CD4-positive, alpha-beta T cell (primary cell): Measurements from ENCODE around the gene MYO1D. TPM values are rescaled to one million over a fixed set of nuclear protein-coding genes. Genes with fewer than 3 reads are reported as not detected.

ENCODE experiments used
- ATAC-seq: fragments of 200-7000 bp; cut with Tn5 transposase; one replicate; pipeline ENCODE4 v1.10.0; 2022; ENCODE audit warnings: mild to moderate bottlenecking; ENCODE audit not compliant: poor library complexity
- CTCF ChIA-PET: fragments of 350-600 bp; sonication (Branson Sonifier 250); formaldehyde crosslinking; loops from one replicate; lab custom pipeline; 2021; ENCODE audit warnings: antibody characterized with exemption, inconsistent platforms; lab: Charles Lee
- POLR2A ChIA-PET: fragments of 350-600 bp; sonication (Branson Sonifier 250); formaldehyde crosslinking; loops from one replicate; lab custom pipeline; 2021; ENCODE audit warnings: antibody characterized with exemption, inconsistent platforms; lab: Charles Lee
- DNase-seq, 14 experiments: peaks; one replicate each; pipeline ENCODE4 v3.0.0-alpha.2; 2013 to 2020; ENCODE audit warnings: mixed read lengths in 2 of 14
- H3K27ac ChIP-seq, 2 donors: one replicate each; pipeline versions ENCODE4 v1.5.1 to v1.7.0; 2013; ENCODE audit warnings: low read length in 2 of 2, low read depth in 1 of 2, mild to moderate bottlenecking in 1 of 2
- H3K27me3 ChIP-seq, 2 experiments: 1 replicate in 1 of 2; 2 replicates in 1 of 2; pipeline versions ENCODE4 v1.6.1 to v1.7.0; 2013; ENCODE audit warnings: low read length in 2 of 2, control low read depth in 1 of 2, mild to moderate bottlenecking in 1 of 2, moderate library complexity in 1 of 2; ENCODE audit not compliant: insufficient read depth in 2 of 2, control insufficient read depth in 1 of 2
- H3K36me3 ChIP-seq: one replicate; pipeline ENCODE4 v1.6.1; 2013; ENCODE audit warnings: low read length, control low read depth; ENCODE audit not compliant: insufficient read depth
- H3K4me1 ChIP-seq: one replicate; pipeline ENCODE4 v1.6.1; 2013; ENCODE audit warnings: low read length, control low read depth; ENCODE audit not compliant: insufficient read depth
- H3K4me3 ChIP-seq: one replicate; pipeline ENCODE4 v1.5.1; 2013; ENCODE audit warnings: mild to moderate bottlenecking, low read length, moderate library complexity
- H3K9me3 ChIP-seq, 2 experiments: 1 replicate in 1 of 2; 2 replicates in 1 of 2; pipeline versions ENCODE4 v1.6.1 to v1.7.0; 2013; ENCODE audit warnings: low read length in 2 of 2, mild to moderate bottlenecking in 2 of 2, control low read depth in 1 of 2, moderate library complexity in 1 of 2; ENCODE audit not compliant: control insufficient read depth in 1 of 2, insufficient read depth in 1 of 2
- H3K27ac Mint-ChIP-seq: one replicate; pipeline ENCODE4 v1.8.0; 2020; ENCODE audit warnings: mixed read lengths
- H3K27me3 Mint-ChIP-seq: one replicate; pipeline ENCODE4 v1.8.0; 2021; ENCODE audit warnings: mixed read lengths
- H3K36me3 Mint-ChIP-seq: one replicate; pipeline ENCODE4 v1.8.0; 2021; ENCODE audit warnings: low read depth, mixed read lengths
- H3K4me1 Mint-ChIP-seq: one replicate; pipeline ENCODE4 v1.8.0; 2021; ENCODE audit warnings: low read depth, mixed read lengths
- H3K4me3 Mint-ChIP-seq: one replicate; pipeline ENCODE4 v1.8.0; 2020; ENCODE audit warnings: mild to moderate bottlenecking, mixed read lengths
- H3K9me3 Mint-ChIP-seq: one replicate; pipeline ENCODE4 v1.8.0; 2020; ENCODE audit warnings: mixed read lengths
- CTCF ChIP-seq: fragments of 200-600 bp; IDR thresholded peaks from one replicate; pipeline ENCODE4 v1.8.0; 2022; ENCODE audit warnings: antibody characterized with exemption, mild to moderate bottlenecking
- intact Hi-C, 2 experiments: fragments of 100-400 bp; cut with DNase I in 1 of 2; cut with micrococcal nuclease in 1 of 2; formaldehyde crosslinking; loops; one replicate each; pipeline versions ENCODE4 v1.15.1 to v1.9.0; 2023 to 2025; cut with DNase I, micrococcal nuclease
- total RNA-seq, 174 experiments: library from RNA in 2 of 174; stranded (reverse) in 2 of 174; gene quantifications; one replicate each; pipeline ENCODE4 v1.2.3 and lab custom pipeline; 2021 to 2026

The MYO1D gene
- total RNA-seq, 2 experiments from 2014 or later: 5.8 to 6.4 TPM

GRCh38 chr17:32622540-32622939 is 254.4 kb downstream of the MYO1D start:
- no peak overlapping the region for H3K4me3 Mint-ChIP-seq
- no peaks in the 10 kb centered on the region for H3K36me3 Mint-ChIP-seq
- Histone ChIP-seq H3K27ac (no peak overlapping the region), H3K4me1 (no peaks in the 10 kb centered on the region), H3K27me3 (no peaks in the 10 kb centered on the region), H3K36me3 (no peaks in the 10 kb centered on the region), H3K4me3 (no peak overlapping the region), H3K9me3 (no peaks in the 10 kb centered on the region)
- no peak for TF ChIP-seq CTCF
- POLR2A ChIA-PET: no interaction called here
- H3K27me3 Mint-ChIP-seq: no peaks in the 10 kb centered on the region
- DNase-seq (no peak), ATAC-seq (no peak)
- intact Hi-C loops: no loop called here
- H3K27ac Mint-ChIP-seq: no peak overlapping the region
- CTCF ChIA-PET: no interaction called here
- no peaks in the 10 kb centered on the region for H3K4me1 Mint-ChIP-seq
- H3K9me3 Mint-ChIP-seq: no peaks in the 10 kb centered on the region

GRCh38 chr17:32621612-32622312 is 255.2 kb downstream of the MYO1D start:
- Mint-ChIP-seq H3K9me3 (no peaks in the 10 kb centered on the region), H3K27me3 (no peaks in the 10 kb centered on the region), H3K4me3 (no peak overlapping the region), H3K27ac (no peak overlapping the region), H3K36me3 (no peaks in the 10 kb centered on the region), H3K4me1 (no peaks in the 10 kb centered on the region)
- ChIA-PET POLR2A (no interaction called here), CTCF (no interaction called here)
- no peaks in the 10 kb centered on the region for H3K27me3 ChIP-seq
- no peak for TF ChIP-seq CTCF
- H3K27ac ChIP-seq: no peak overlapping the region
- H3K9me3 ChIP-seq: no peaks in the 10 kb centered on the region
- H3K4me1 ChIP-seq: no peaks in the 10 kb centered on the region
- ATAC-seq: no peak
- intact Hi-C loops: no loop called here
- H3K4me3 ChIP-seq: no peak overlapping the region
- no peaks in the 10 kb centered on the region for H3K36me3 ChIP-seq
- DNase-seq: no peak

DNA sequence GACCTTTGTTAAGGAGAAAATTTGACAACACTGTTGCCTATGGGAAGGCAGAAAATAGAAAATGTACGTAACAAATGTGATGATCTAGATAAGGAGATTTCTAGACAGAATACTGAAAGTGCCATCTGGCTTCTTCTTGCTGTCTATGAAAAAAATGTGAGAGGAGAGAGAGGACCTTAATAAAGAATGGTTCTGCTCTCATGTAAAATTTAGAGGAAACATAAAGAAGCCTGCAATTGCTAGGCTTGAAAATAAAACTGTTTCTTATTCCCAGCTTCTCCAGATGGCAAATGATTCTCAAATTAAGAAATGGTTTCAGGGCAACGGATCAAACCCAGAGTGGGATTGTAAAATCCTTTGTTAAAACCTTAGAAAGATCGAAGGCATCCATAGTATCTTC is 261.6 kb downstream of the MYO1D start:
- ChIA-PET POLR2A (interaction anchor here (1.2 kb wide), 1 partner anchor 129 kb away, joined by 3 read pairs; the partner anchor contains the start of gene CDK5R1), CTCF (no interaction called here)
- Mint-ChIP-seq H3K36me3 (no peaks in the 10 kb centered on the region), H3K27me3 (no peaks in the 10 kb centered on the region), H3K27ac (no peak overlapping the region), H3K4me3 (no peak overlapping the region), H3K4me1 (no peaks in the 10 kb centered on the region), H3K9me3 (no peaks in the 10 kb centered on the region)
- ATAC-seq: no peak
- Histone ChIP-seq H3K36me3 (no peaks in the 10 kb centered on the region), H3K27ac (no peak overlapping the region), H3K9me3 (no peaks in the 10 kb centered on the region), H3K4me1 (no peaks in the 10 kb centered on the region), H3K4me3 (no peak overlapping the region), H3K27me3 (no peaks in the 10 kb centered on the region)
- intact Hi-C loops: no loop called here
- no peak for TF ChIP-seq CTCF
- DNase-seq: no peak
